GM23338 (cell line): ENCODE data around the gene ZDHHC3. TPM values are rescaled to one million over a fixed set of nuclear protein-coding genes. Genes with fewer than 3 reads are reported as not detected.

Source experiments
- ATAC-seq: fragments of 200-7000 bp; cut with Tn5 transposase; 3 replicates; pipeline ENCODE4 v1.9.1; 2020
- DNase-seq: peaks from one replicate; pipeline ENCODE4 v3.0.0-alpha.2; 2015; ENCODE audit warnings: low spot score
- H2AFZ ChIP-seq: fragments of 200-600 bp; sonication (generic); 2 replicates; pipeline ENCODE4 v1.8.0; 2016; ENCODE audit warnings: antibody characterized with exemption, mild to moderate bottlenecking, moderate library complexity
- H3F3A ChIP-seq: fragments of 200-600 bp; sonication (generic); replicated peaks from 2 replicates; pipeline ENCODE4 v1.8.0; 2017; ENCODE audit warnings: antibody characterized with exemption, mixed run types, low read depth
- H3K27ac ChIP-seq: fragments of 200-600 bp; sonication (generic); 2 replicates; pipeline ENCODE4 v1.6.1; 2016; ENCODE audit warnings: low read depth
- H3K27me3 ChIP-seq: fragments of 200-600 bp; sonication (generic); 2 replicates; pipeline ENCODE4 v1.8.0; 2016; ENCODE audit warnings: mild to moderate bottlenecking, mixed run types, moderate library complexity; ENCODE audit not compliant: insufficient read depth
- H3K36me3 ChIP-seq: fragments of 200-600 bp; sonication (generic); 2 replicates; pipeline ENCODE4 v1.8.0; 2016; ENCODE audit warnings: mild to moderate bottlenecking; ENCODE audit not compliant: insufficient read depth
- H3K4me1 ChIP-seq: fragments of 200-600 bp; sonication (generic); 2 replicates; pipeline ENCODE4 v1.8.0; 2016; ENCODE audit warnings: mild to moderate bottlenecking, moderate library complexity; ENCODE audit not compliant: insufficient read depth
- H3K4me2 ChIP-seq: fragments of 200-600 bp; sonication (generic); 2 replicates; pipeline ENCODE4 v1.7.1; 2017; ENCODE audit warnings: mixed run types
- H3K4me3 ChIP-seq: fragments of 200-600 bp; sonication (generic); 2 replicates; pipeline ENCODE4 v1.6.1; 2016; ENCODE audit warnings: mixed run types
- H3K79me2 ChIP-seq: fragments of 200-600 bp; sonication (generic); replicated peaks from 2 replicates; pipeline ENCODE4 v1.8.0; 2017; ENCODE audit warnings: mild to moderate bottlenecking; ENCODE audit not compliant: insufficient read depth
- H3K9me2 ChIP-seq: fragments of 200-600 bp; sonication (generic); 2 replicates; pipeline ENCODE4 v1.8.0; 2017; ENCODE audit not compliant: insufficient read depth
- H4K20me1 ChIP-seq: fragments of 200-600 bp; sonication (generic); replicated peaks from 2 replicates; pipeline ENCODE4 v1.8.0; 2017; ENCODE audit warnings: mild to moderate bottlenecking; ENCODE audit not compliant: insufficient read depth
- H3K27ac Mint-ChIP-seq: 2 replicates; pipeline ENCODE4 v1.8.0; 2020; ENCODE audit warnings: inconsistent platforms, mild to moderate bottlenecking, moderate library complexity, mixed read lengths
- H3K27me3 Mint-ChIP-seq: 3 replicates; pipeline ENCODE4 v1.8.0; 2022; ENCODE audit warnings: low read depth, mild to moderate bottlenecking, moderate library complexity, mixed read lengths, inconsistent platforms; ENCODE audit not compliant: insufficient read depth, poor library complexity
- H3K36me3 Mint-ChIP-seq: 3 replicates; pipeline ENCODE4 v1.8.0; 2021; ENCODE audit warnings: low read depth, mild to moderate bottlenecking, inconsistent platforms, moderate library complexity, mixed read lengths
- H3K4me1 Mint-ChIP-seq: 3 replicates; pipeline ENCODE4 v1.8.0; 2020; ENCODE audit warnings: mild to moderate bottlenecking, inconsistent platforms, mixed read lengths
- H3K4me3 Mint-ChIP-seq: 3 replicates; pipeline ENCODE4 v1.8.0; 2021; ENCODE audit warnings: moderate library complexity, mild to moderate bottlenecking, inconsistent platforms, mixed read lengths
- H3K9me3 Mint-ChIP-seq: 3 replicates; pipeline ENCODE4 v1.8.0; 2020; ENCODE audit warnings: moderate library complexity, mild to moderate bottlenecking, inconsistent platforms, mixed read lengths
- CREB1 ChIP-seq: fragments of 250-450 bp; sonication (Bioruptor Pico); IDR thresholded peaks from 2 replicates; pipeline ENCODE4 v1.5.0; 2020; ENCODE audit warnings: low read depth, mild to moderate bottlenecking, moderate library complexity
- CTCF ChIP-seq, 2 experiments: fragments of 200-600 bp in 1 of 2; sonication (generic) in 1 of 2; conservative IDR thresholded peaks; 2 replicates each; pipeline versions ENCODE4 v1.5.1 to v1.6.1; 2016 to 2017; ENCODE audit warnings: antibody characterized with exemption in 2 of 2, low read depth in 2 of 2, mild to moderate bottlenecking in 2 of 2, moderate library complexity in 1 of 2
- EZH2 ChIP-seq: fragments of 200-600 bp; sonication (generic); IDR thresholded peaks from one replicate; pipeline ENCODE4 v1.8.0; 2017; ENCODE audit warnings: antibody characterized with exemption, mild to moderate bottlenecking, low read depth; ENCODE audit not compliant: unreplicated experiment
- EZH2phosphoT487 ChIP-seq: fragments of 200-600 bp; sonication (generic); IDR thresholded peaks from one replicate; pipeline ENCODE4 v1.8.1; 2018; ENCODE audit warnings: antibody characterized with exemption; ENCODE audit not compliant: unreplicated experiment
- JUNB ChIP-seq: IDR thresholded peaks from one replicate; pipeline ENCODE4 v1.6.1; 2016; ENCODE audit warnings: antibody characterized with exemption; ENCODE audit not compliant: unreplicated experiment
- NANOG ChIP-seq: IDR thresholded peaks from 2 replicates; pipeline ENCODE4 v1.6.1; 2016; ENCODE audit warnings: antibody characterized with exemption, borderline replicate concordance
- POLR2AphosphoS5 ChIP-seq: IDR thresholded peaks from 2 replicates; pipeline ENCODE4 v1.6.1; 2016; ENCODE audit warnings: antibody characterized with exemption, low read depth
- STAT1 ChIP-seq: IDR thresholded peaks from one replicate; pipeline ENCODE4 v1.6.1; 2016; ENCODE audit warnings: antibody characterized with exemption; ENCODE audit not compliant: unreplicated experiment
- ZNF114 ChIP-seq: fragments of 250-450 bp; sonication (Bioruptor Pico); IDR thresholded peaks from 2 replicates; pipeline ENCODE4 v1.5.0; 2020; ENCODE audit warnings: mild to moderate bottlenecking, moderate library complexity
- ZNF331 ChIP-seq: fragments of 250-450 bp; sonication (Bioruptor Pico); IDR thresholded peaks from 2 replicates; pipeline ENCODE4 v1.5.0; 2020; ENCODE audit warnings: low read depth, mild to moderate bottlenecking, moderate library complexity
- polyA plus RNA-seq: library from polyadenylated mRNA; unstranded; fragments of >200 nt; fragmentation: Nextera tagmentation; extraction: Ambion mirVana; gene quantifications from 2 replicates; pipeline ENCODE4 v1.2.1, GENCODE V29; 2016
- total RNA-seq: library from RNA; depleted of rRNA; stranded (reverse); fragments of >200 nt; shearing (Covaris generic); gene quantifications from 2 replicates; pipeline ENCODE4 v1.2.3, GENCODE V29; 2014
- TF ChIP-seq, protein P1 (sequence below): IDR thresholded peaks from 2 replicates; pipeline ENCODE4 v1.6.1; 2016; ENCODE audit warnings: antibody characterized with exemption
- TF ChIP-seq, protein P2 (sequence below): fragments of 250-450 bp; sonication (Bioruptor Pico); IDR thresholded peaks from 2 replicates; pipeline ENCODE4 v1.5.0; 2020; ENCODE audit warnings: mild to moderate bottlenecking, moderate library complexity
- TF ChIP-seq, protein P3 (sequence below): IDR thresholded peaks from one replicate; pipeline ENCODE4 v1.6.1; 2018; ENCODE audit warnings: antibody characterized with exemption; ENCODE audit not compliant: unreplicated experiment

ZDHHC3 gene
- total and polyA plus RNA-seq, 2 experiments from 2014 or later, result 28.9 to 84.2 TPM

- ATAC-seq, result no peak
- Histone ChIP-seq H3K36me3 (no peaks in the 10 kb centered on the region), H3K27ac (no peak overlapping the region), H3K4me2 (no peak overlapping the region), H3K4me1 (no peaks in the 10 kb centered on the region; the same call in 1 of the 2 replicates), H3K9me2 (no peaks in the 10 kb centered on the region), H3K79me2 (no peaks in the 10 kb centered on the region), H3K4me3 (no peak overlapping the region), H3F3A (no peaks in the 10 kb centered on the region), H3K27me3 (no peaks in the 10 kb centered on the region), H2AFZ (no peak overlapping the region), H4K20me1 (no peaks in the 10 kb centered on the region)
- peaks cover 4% of the 10 kb centered on the region; the same call in 2 of the 3 replicates for H3K4me1 Mint-ChIP-seq
- DNase-seq, result no peak
- H3K9me3 Mint-ChIP-seq, result peaks cover 9% of the 10 kb centered on the region; the same call in 2 of the 3 replicates
- TF ChIP-seq, protein P1, sequence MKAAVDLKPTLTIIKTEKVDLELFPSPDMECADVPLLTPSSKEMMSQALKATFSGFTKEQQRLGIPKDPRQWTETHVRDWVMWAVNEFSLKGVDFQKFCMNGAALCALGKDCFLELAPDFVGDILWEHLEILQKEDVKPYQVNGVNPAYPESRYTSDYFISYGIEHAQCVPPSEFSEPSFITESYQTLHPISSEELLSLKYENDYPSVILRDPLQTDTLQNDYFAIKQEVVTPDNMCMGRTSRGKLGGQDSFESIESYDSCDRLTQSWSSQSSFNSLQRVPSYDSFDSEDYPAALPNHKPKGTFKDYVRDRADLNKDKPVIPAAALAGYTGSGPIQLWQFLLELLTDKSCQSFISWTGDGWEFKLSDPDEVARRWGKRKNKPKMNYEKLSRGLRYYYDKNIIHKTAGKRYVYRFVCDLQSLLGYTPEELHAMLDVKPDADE, result no peak
- TF ChIP-seq ZNF114 (CRISPR knock-in tag), result no peak
- no peak for TF ChIP-seq CTCF (conservative IDR thresholded peaks at IDR 0.05; ENCODE audit: low read depth in 2 of 2)
- TF ChIP-seq, protein P2, sequence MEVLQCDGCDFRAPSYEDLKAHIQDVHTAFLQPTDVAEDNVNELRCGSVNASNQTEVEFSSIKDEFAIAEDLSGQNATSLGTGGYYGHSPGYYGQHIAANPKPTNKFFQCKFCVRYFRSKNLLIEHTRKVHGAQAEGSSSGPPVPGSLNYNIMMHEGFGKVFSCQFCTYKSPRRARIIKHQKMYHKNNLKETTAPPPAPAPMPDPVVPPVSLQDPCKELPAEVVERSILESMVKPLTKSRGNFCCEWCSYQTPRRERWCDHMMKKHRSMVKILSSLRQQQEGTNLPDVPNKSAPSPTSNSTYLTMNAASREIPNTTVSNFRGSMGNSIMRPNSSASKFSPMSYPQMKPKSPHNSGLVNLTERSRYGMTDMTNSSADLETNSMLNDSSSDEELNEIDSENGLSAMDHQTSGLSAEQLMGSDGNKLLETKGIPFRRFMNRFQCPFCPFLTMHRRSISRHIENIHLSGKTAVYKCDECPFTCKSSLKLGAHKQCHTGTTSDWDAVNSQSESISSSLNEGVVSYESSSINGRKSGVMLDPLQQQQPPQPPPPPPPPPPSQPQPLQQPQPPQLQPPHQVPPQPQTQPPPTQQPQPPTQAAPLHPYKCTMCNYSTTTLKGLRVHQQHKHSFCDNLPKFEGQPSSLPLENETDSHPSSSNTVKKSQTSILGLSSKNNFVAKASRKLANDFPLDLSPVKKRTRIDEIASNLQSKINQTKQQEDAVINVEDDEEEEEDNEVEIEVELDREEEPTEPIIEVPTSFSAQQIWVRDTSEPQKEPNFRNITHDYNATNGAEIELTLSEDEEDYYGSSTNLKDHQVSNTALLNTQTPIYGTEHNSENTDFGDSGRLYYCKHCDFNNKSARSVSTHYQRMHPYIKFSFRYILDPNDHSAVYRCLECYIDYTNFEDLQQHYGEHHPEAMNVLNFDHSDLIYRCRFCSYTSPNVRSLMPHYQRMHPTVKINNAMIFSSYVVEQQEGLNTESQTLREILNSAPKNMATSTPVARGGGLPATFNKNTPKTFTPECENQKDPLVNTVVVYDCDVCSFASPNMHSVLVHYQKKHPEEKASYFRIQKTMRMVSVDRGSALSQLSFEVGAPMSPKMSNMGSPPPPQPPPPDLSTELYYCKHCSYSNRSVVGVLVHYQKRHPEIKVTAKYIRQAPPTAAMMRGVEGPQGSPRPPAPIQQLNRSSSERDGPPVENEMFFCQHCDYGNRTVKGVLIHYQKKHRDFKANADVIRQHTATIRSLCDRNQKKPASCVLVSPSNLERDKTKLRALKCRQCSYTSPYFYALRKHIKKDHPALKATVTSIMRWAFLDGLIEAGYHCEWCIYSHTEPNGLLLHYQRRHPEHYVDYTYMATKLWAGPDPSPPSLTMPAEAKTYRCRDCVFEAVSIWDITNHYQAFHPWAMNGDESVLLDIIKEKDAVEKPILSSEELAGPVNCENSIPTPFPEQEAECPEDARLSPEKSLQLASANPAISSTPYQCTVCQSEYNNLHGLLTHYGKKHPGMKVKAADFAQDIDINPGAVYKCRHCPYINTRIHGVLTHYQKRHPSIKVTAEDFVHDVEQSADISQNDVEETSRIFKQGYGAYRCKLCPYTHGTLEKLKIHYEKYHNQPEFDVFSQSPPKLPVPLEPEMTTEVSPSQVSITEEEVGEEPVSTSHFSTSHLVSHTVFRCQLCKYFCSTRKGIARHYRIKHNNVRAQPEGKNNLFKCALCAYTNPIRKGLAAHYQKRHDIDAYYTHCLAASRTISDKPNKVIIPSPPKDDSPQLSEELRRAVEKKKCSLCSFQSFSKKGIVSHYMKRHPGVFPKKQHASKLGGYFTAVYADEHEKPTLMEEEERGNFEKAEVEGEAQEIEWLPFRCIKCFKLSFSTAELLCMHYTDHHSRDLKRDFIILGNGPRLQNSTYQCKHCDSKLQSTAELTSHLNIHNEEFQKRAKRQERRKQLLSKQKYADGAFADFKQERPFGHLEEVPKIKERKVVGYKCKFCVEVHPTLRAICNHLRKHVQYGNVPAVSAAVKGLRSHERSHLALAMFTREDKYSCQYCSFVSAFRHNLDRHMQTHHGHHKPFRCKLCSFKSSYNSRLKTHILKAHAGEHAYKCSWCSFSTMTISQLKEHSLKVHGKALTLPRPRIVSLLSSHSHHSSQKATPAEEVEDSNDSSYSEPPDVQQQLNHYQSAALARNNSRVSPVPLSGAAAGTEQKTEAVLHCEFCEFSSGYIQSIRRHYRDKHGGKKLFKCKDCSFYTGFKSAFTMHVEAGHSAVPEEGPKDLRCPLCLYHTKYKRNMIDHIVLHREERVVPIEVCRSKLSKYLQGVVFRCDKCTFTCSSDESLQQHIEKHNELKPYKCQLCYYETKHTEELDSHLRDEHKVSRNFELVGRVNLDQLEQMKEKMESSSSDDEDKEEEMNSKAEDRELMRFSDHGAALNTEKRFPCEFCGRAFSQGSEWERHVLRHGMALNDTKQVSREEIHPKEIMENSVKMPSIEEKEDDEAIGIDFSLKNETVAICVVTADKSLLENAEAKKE (CRISPR knock-in tag), result no peak
- no peak for TF ChIP-seq STAT1
- no peak for TF ChIP-seq EZH2phosphoT487
- TF ChIP-seq POLR2AphosphoS5, result no peak
- TF ChIP-seq CREB1 (CRISPR knock-in tag), result no peak
- TF ChIP-seq JUNB, result no peak
- TF ChIP-seq, protein P3, sequence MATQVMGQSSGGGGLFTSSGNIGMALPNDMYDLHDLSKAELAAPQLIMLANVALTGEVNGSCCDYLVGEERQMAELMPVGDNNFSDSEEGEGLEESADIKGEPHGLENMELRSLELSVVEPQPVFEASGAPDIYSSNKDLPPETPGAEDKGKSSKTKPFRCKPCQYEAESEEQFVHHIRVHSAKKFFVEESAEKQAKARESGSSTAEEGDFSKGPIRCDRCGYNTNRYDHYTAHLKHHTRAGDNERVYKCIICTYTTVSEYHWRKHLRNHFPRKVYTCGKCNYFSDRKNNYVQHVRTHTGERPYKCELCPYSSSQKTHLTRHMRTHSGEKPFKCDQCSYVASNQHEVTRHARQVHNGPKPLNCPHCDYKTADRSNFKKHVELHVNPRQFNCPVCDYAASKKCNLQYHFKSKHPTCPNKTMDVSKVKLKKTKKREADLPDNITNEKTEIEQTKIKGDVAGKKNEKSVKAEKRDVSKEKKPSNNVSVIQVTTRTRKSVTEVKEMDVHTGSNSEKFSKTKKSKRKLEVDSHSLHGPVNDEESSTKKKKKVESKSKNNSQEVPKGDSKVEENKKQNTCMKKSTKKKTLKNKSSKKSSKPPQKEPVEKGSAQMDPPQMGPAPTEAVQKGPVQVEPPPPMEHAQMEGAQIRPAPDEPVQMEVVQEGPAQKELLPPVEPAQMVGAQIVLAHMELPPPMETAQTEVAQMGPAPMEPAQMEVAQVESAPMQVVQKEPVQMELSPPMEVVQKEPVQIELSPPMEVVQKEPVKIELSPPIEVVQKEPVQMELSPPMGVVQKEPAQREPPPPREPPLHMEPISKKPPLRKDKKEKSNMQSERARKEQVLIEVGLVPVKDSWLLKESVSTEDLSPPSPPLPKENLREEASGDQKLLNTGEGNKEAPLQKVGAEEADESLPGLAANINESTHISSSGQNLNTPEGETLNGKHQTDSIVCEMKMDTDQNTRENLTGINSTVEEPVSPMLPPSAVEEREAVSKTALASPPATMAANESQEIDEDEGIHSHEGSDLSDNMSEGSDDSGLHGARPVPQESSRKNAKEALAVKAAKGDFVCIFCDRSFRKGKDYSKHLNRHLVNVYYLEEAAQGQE, result no peak
- TF ChIP-seq NANOG, result no peak
- TF ChIP-seq EZH2, result no peak
- no peak for TF ChIP-seq ZNF331 (CRISPR knock-in tag)
- H3K27me3 Mint-ChIP-seq, result no peaks in the 10 kb centered on the region
- no peak overlapping the region for H3K27ac Mint-ChIP-seq
- H3K4me3 Mint-ChIP-seq, result no peak overlapping the region
- H3K36me3 Mint-ChIP-seq, result no peaks in the 10 kb centered on the region
Observed at GRCh38 chr3:44880284-44880683, 95.7 kb downstream of the ZDHHC3 start.
